ENCODE measurements around the gene EFHC1.
"Not testable (repeated sequence)": the region's sequence is repeated elsewhere in the genome, so short reads cannot be mapped to it uniquely, and the experiment has no call there.

EFHC1 gene

GRCh38 chr6:52422156-52422555, 2.0 kb downstream of the EFHC1 start:
- FAIRE-seq (no peak), DNase-seq (ENCODE audit: insufficient read length) (no peak)
- TF ChIP-seq TAF1 (IDR thresholded peaks at IDR 0.05; ENCODE audit: borderline replicate concordance, low read depth, low read length) = no peak
- no peak for TF ChIP-seq POLR2A (IDR thresholded peaks at IDR 0.05; ENCODE audit: low read depth, low read length)
- no peak for TF ChIP-seq POLR2AphosphoS5 (IDR thresholded peaks at IDR 0.05; ENCODE audit: low read depth, low read length)

DNA sequence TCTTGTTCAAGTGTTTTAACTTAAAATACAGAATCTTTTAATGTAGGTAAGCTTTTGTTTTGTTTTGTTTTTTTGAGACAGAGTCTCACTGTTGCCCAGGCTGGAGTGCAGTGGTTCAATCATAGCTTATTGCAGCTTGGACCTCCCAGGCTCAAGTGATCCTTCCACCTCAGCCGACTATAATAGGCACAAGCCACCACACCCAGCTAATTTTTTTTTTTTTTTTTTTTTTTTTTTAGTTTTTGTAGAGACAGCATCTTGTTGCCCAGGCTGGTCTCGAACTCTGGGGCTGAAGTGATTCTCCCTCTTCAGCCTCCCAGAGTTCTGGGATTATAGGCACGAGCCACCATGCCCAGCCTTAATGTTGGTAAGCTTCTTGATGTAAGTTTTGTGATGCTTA, 3.3 kb downstream of the EFHC1 start:
- no peak for FAIRE-seq

DNA sequence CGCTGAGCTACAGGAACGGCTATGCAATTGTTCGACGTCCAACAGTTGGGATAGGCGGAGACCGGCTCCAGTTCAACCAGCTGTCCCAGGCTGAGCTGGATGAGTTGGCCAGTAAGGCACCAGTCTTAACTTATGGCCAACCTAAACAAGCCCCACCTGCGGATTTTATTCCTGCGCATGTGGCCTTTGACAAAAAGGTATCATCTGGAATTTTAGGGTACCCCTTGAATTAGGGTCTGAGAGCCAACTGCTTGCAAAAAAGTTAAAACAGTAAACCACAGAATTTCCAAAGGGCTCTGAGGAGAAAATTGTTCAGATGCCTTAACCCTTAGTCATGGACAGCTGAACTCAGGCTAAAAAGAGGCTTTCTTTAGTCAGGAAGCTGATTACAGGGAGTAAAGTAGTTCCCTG, 3.8 kb downstream of the EFHC1 start:
- FAIRE-seq (no peak), DNase-seq (ENCODE audit: insufficient read length) (no peak)
- TF ChIP-seq POLR2AphosphoS5 (IDR thresholded peaks at IDR 0.05; ENCODE audit: low read depth, low read length) (no peak), TAF1 (IDR thresholded peaks at IDR 0.05; ENCODE audit: borderline replicate concordance, low read depth, low read length) (no peak), POLR2A (IDR thresholded peaks at IDR 0.05; ENCODE audit: low read depth, low read length) (no peak)

More for the DNA sequence above, 3.3 kb downstream of the EFHC1 start:
- TF ChIP-seq POLR2AphosphoS5 (IDR thresholded peaks at IDR 0.05; ENCODE audit: low read depth, low read length) (no peak), POLR2A (IDR thresholded peaks at IDR 0.05; ENCODE audit: low read depth, low read length) (no peak), TAF1 (IDR thresholded peaks at IDR 0.05; ENCODE audit: borderline replicate concordance, low read depth, low read length) (no peak)
- DNase-seq (ENCODE audit: insufficient read length) = no peak

GRCh38 chr6:52424513-52424912, 4.4 kb downstream of the EFHC1 start:
- FAIRE-seq = no peak
- no peak for DNase-seq (ENCODE audit: insufficient read length)
- TF ChIP-seq POLR2A (IDR thresholded peaks at IDR 0.05; ENCODE audit: low read depth, low read length) (no peak), TAF1 (IDR thresholded peaks at IDR 0.05; ENCODE audit: borderline replicate concordance, low read depth, low read length) (no peak), POLR2AphosphoS5 (IDR thresholded peaks at IDR 0.05; ENCODE audit: low read depth, low read length) (no peak)

DNA sequence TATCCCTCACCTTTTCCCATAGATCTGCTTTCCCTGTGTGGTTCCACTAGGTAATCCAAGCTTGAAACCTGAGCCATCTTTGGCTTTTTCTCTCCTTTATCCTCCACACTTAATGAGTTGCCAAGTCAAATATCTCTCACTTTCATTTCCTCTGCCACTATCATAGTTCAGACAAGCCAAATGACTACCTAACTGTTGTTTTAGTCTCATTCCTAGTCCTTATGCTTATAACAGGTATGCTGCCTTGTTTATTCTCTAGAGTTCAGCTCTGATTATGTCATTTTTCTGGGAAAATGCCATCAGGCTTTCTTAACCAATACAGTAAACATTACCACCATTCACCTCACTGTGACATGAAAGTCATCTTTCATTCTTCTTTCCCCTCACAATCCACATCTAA, 6.5 kb downstream of the EFHC1 start:
- no peak for DNase-seq (ENCODE audit: insufficient read length)
- no peak for FAIRE-seq
- TF ChIP-seq POLR2A (IDR thresholded peaks at IDR 0.05; ENCODE audit: low read depth, low read length) (no peak), POLR2AphosphoS5 (IDR thresholded peaks at IDR 0.05; ENCODE audit: low read depth, low read length) (no peak), TAF1 (IDR thresholded peaks at IDR 0.05; ENCODE audit: borderline replicate concordance, low read depth, low read length) (no peak)

DNA sequence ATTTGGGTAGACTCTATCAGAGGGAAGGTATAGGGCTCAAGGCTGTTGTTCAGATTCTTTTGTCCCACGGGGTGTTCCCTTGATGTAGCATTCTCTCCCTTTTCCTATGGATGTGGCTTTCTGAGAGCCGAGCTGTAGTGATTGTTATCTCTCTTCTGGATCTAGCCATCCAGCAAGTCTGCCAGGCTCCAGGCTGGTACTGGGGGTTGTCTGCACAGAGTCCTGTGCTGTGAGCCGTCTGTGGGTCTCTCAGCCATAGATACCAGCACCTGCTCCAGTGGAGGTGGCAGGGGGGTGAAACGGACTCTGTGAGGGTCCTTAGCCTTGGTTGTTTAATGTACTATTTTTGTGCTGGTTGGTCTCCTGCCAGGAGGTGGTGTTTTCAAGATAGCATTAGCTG, 13.2 kb downstream of the EFHC1 start:
- FAIRE-seq; DNase-seq (ENCODE audit: insufficient read length): not testable (repeated sequence)

- no peak for TF ChIP-seq POLR2A (IDR thresholded peaks at IDR 0.05; ENCODE audit: low read depth, low read length)
- TF ChIP-seq TAF1 (IDR thresholded peaks at IDR 0.05; ENCODE audit: borderline replicate concordance, low read depth, low read length) = no peak
- TF ChIP-seq POLR2AphosphoS5 (IDR thresholded peaks at IDR 0.05; ENCODE audit: low read depth, low read length) = no peak
- DNase-seq (ENCODE audit: insufficient read length) (no peak), FAIRE-seq (no peak)
These were observed 15.2 kb downstream of the EFHC1 start for GRCh38 chr6:52435345-52435744.

GRCh38 chr6:52438926-52439325, 18.8 kb downstream of the EFHC1 start:
- FAIRE-seq = no peak
- no peak for DNase-seq (ENCODE audit: insufficient read length)

GRCh38 chr6:52454556-52454955, 34.4 kb downstream of the EFHC1 start:
- no peak for FAIRE-seq
- no peak for TF ChIP-seq POLR2AphosphoS5 (IDR thresholded peaks at IDR 0.05; ENCODE audit: low read depth, low read length)
- TF ChIP-seq TAF1 (IDR thresholded peaks at IDR 0.05; ENCODE audit: borderline replicate concordance, low read depth, low read length) = no peak
- no peak for TF ChIP-seq POLR2A (IDR thresholded peaks at IDR 0.05; ENCODE audit: low read depth, low read length)
- no peak for DNase-seq (ENCODE audit: insufficient read length)

More at GRCh38 chr6:52438926-52439325, 18.8 kb downstream of the EFHC1 start:
- TF ChIP-seq TAF1 (IDR thresholded peaks at IDR 0.05; ENCODE audit: borderline replicate concordance, low read depth, low read length) (no peak), POLR2A (IDR thresholded peaks at IDR 0.05; ENCODE audit: low read depth, low read length) (no peak), POLR2AphosphoS5 (IDR thresholded peaks at IDR 0.05; ENCODE audit: low read depth, low read length) (no peak)

DNA sequence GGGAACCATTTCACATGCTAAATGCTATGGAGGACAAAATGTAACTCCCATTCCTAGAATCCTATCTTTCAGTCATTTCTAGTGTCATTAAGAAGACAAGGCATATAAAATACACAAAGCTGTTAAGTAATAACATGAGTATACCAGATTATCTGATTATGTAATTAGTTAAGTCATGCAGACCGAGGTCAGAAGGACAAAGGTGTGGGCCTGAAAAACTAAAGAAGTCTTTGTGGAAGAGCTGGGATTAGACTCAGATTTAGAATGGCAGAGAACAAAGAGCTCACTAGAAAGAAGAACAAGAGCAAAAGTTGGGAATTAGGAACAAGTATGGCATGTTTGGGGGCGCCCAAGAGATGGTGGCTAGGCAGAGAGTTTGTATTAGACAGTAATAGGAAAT, 37.0 kb downstream of the EFHC1 start:
- no peak for FAIRE-seq
- DNase-seq (ENCODE audit: insufficient read length) = no peak
- TF ChIP-seq POLR2AphosphoS5 (IDR thresholded peaks at IDR 0.05; ENCODE audit: low read depth, low read length) = no peak
- no peak for TF ChIP-seq POLR2A (IDR thresholded peaks at IDR 0.05; ENCODE audit: low read depth, low read length)
- no peak for TF ChIP-seq TAF1 (IDR thresholded peaks at IDR 0.05; ENCODE audit: borderline replicate concordance, low read depth, low read length)

GRCh38 chr6:52461194-52461593, 41.1 kb downstream of the EFHC1 start:
- FAIRE-seq; DNase-seq (ENCODE audit: insufficient read length): not testable (repeated sequence)

DNA sequence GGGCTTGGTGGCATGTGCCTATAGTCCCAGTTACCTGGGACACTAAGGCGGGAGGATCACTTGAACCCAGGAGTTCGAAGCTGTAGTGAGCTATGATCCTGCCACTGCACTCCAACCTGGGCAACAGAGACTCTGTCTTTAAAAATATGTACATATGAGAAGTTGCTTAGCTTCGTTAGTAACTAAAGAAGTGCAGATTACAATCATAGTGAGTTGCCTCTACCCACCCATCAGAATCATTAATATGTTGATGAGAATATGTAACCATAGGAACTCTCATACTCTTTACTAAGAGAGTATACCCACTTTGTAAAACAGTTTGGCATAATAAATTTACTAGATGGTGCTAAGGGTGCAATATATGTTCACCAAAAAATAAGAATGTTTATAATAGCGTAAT, 54.0 kb downstream of the EFHC1 start:
- DNase-seq (ENCODE audit: insufficient read length) (no peak), FAIRE-seq (no peak)
- TF ChIP-seq TAF1 (IDR thresholded peaks at IDR 0.05; ENCODE audit: borderline replicate concordance, low read depth, low read length) (no peak), POLR2AphosphoS5 (IDR thresholded peaks at IDR 0.05; ENCODE audit: low read depth, low read length) (no peak), POLR2A (IDR thresholded peaks at IDR 0.05; ENCODE audit: low read depth, low read length) (no peak)

- no peak for FAIRE-seq
- no peak for DNase-seq (ENCODE audit: insufficient read length)
- TF ChIP-seq POLR2A (IDR thresholded peaks at IDR 0.05; ENCODE audit: low read depth, low read length) = no peak
- TF ChIP-seq POLR2AphosphoS5 (IDR thresholded peaks at IDR 0.05; ENCODE audit: low read depth, low read length) = no peak
- TF ChIP-seq TAF1 (IDR thresholded peaks at IDR 0.05; ENCODE audit: borderline replicate concordance, low read depth, low read length) = no peak
These were observed 55.2 kb downstream of the EFHC1 start for GRCh38 chr6:52475307-52475706.

All from GM12892 (cell line).